ENCODE measurements around the gene IER3.

The IER3 gene

DNA sequence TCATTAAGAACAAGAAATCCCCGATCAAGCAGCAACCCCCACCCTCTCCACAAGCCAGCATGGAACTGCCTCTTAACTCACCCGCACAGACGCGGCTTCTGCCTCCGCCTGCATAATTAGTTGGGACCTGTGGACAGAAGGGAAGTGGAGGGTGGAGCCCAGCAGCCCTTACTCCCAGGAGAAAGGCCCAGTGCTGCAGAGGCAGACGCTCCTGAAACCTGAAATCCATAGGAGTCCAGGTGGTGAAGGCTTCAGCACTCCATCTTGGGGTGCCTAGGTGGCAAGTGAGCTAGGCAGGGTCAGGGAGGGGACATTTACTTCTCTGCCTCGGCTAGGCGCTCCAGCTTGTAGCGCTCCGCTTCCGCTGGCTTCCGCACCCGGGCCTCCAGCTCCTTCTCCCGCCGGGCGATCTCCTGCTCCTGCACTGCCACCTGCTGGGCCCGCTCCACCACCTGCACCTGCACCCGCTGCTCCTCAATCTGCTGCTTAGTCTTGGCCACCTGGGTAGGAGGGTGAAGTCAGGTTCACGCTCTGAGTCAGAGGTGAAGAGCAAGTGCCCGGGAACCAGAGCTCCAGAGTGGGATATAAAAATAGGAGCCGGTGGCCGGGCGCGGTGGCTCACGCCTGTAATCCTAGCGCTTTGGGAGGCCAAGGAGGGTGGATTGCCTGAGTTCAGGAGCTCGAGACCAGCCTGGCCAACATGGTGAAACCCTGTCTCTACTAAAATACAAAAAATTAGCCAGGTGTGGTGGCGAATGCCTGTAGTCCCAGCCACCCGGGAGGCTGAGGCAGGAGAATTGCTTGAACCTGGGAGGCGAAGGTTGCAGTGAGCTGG, 13.5 kb downstream of the IER3 start:
- peak; percentile 84 for ATAC-seq (ENCODE audit: low read depth)
- no peaks in the 10 kb centered on the region for H3K9me3 ChIP-seq (ENCODE audit: severe bottlenecking)
- H3K4me3 ChIP-seq (ENCODE audit: severe bottlenecking) = no peak overlapping the region
- peak; percentile 87 for DNase-seq (ENCODE audit: low spot score)
- H3K27me3 ChIP-seq (ENCODE audit: insufficient read depth, poor library complexity, severe bottlenecking) = no peaks in the 10 kb centered on the region
- peaks cover 66% of the 10 kb centered on the region for H3K36me3 ChIP-seq (ENCODE audit: low read depth)
- TF ChIP-seq CTCF (IDR thresholded peaks at IDR 0.05; ENCODE audit: poor library complexity, severe bottlenecking) = peak; percentile 89
- no peaks in the 10 kb centered on the region for H3K4me1 ChIP-seq (ENCODE audit: insufficient read depth, poor library complexity, severe bottlenecking)
- peak overlapping the region; percentile 4 for H3K27ac ChIP-seq (ENCODE audit: poor library complexity, severe bottlenecking)

- DNase-seq (ENCODE audit: low spot score) (no peak), ATAC-seq (ENCODE audit: low read depth) (no peak)
- H3K27ac ChIP-seq (ENCODE audit: poor library complexity, severe bottlenecking) = peak overlapping the region; percentile 96
- H3K4me3 ChIP-seq (ENCODE audit: severe bottlenecking) = no peak overlapping the region
- H3K9me3 ChIP-seq (ENCODE audit: severe bottlenecking) = no peaks in the 10 kb centered on the region
- H3K36me3 ChIP-seq (ENCODE audit: low read depth) = peaks cover 74% of the 10 kb centered on the region
- peak; percentile 20 for TF ChIP-seq CTCF (IDR thresholded peaks at IDR 0.05; ENCODE audit: poor library complexity, severe bottlenecking)
- H3K27me3 ChIP-seq (ENCODE audit: insufficient read depth, poor library complexity, severe bottlenecking) = no peaks in the 10 kb centered on the region
- peaks cover 1% of the 10 kb centered on the region for H3K4me1 ChIP-seq (ENCODE audit: insufficient read depth, poor library complexity, severe bottlenecking)
Measured at GRCh38 chr6:30727920-30728553, 16.3 kb downstream of the IER3 start.

DNA sequence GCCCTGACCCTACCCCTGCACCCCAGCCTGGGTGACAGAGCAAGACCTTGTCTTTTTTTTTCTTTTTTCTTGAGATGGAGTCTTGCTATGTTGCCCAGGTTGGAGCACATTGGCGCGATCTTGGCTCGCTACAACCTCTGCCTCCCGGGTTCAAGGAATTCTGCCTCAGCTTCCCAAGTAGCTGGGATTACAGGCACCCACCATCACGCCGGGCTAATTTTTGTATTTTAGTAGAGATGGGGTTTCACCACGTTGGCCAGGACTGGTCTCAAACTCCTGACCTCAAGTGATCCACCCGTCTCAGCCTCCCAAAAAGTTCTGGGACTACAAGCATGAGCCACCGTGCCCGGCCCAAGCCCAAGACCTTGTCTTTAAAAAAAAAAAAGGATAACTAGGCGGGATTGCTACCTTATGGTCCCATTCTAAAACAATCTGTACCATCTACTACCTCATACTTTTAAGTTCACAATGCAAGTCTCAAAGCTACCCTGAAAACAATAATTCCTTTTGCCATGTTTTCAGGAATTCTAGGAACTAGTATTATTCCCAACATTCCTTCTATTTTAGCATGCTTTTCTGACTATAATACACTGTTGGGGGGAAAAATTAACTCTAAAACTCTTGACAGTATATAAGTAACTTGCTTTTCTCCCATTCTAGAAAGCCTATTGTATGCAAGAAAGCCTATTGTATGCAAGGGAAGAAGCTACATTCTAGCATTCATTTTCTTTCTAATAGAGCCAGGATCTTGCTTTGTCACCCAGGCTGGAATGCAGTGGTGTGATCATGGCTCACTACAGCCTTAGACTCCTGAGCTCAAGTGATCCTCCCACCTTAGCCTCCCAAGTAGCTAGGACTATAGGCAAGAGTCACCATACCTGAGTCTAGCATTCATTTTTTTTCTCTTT, 17.6 kb downstream of the IER3 start:
- ATAC-seq (ENCODE audit: low read depth) (no peak; the same call in 2 of the 3 replicates), DNase-seq (ENCODE audit: low spot score) (no peak)
- Histone ChIP-seq H3K4me3 (ENCODE audit: severe bottlenecking) (no peak overlapping the region), H3K27me3 (ENCODE audit: insufficient read depth, poor library complexity, severe bottlenecking) (no peaks in the 10 kb centered on the region), H3K36me3 (ENCODE audit: low read depth) (peaks cover 76% of the 10 kb centered on the region), H3K4me1 (ENCODE audit: insufficient read depth, poor library complexity, severe bottlenecking) (peaks cover 5% of the 10 kb centered on the region), H3K9me3 (ENCODE audit: severe bottlenecking) (no peaks in the 10 kb centered on the region), H3K27ac (ENCODE audit: poor library complexity, severe bottlenecking) (peak overlapping the region; percentile 96)
- no peak for TF ChIP-seq CTCF (IDR thresholded peaks at IDR 0.05; ENCODE audit: poor library complexity, severe bottlenecking)

- DNase-seq (ENCODE audit: low spot score) (no peak), ATAC-seq (ENCODE audit: low read depth) (peak; percentile 37)
- H3K27ac ChIP-seq (ENCODE audit: poor library complexity, severe bottlenecking) = peak overlapping the region; percentile 96
- no peaks in the 10 kb centered on the region for H3K9me3 ChIP-seq (ENCODE audit: severe bottlenecking)
- peaks cover 79% of the 10 kb centered on the region for H3K36me3 ChIP-seq (ENCODE audit: low read depth)
- no peak for TF ChIP-seq CTCF (IDR thresholded peaks at IDR 0.05; ENCODE audit: poor library complexity, severe bottlenecking)
- H3K4me3 ChIP-seq (ENCODE audit: severe bottlenecking) = no peak overlapping the region
- H3K27me3 ChIP-seq (ENCODE audit: insufficient read depth, poor library complexity, severe bottlenecking) = no peaks in the 10 kb centered on the region
- H3K4me1 ChIP-seq (ENCODE audit: insufficient read depth, poor library complexity, severe bottlenecking) = peaks cover 5% of the 10 kb centered on the region
Measured at GRCh38 chr6:30725713-30726505, 18.4 kb downstream of the IER3 start.
